HEK293 (cell line): Measurements from ENCODE around the gene VPS13D.

Source experiments
- CTCF ChIA-PET: fragments of 350-600 bp; formaldehyde crosslinking; extraction: SDS; loops from one replicate; lab custom pipeline; 2021; ENCODE audit warnings: antibody characterized with exemption; lab: Yijun Ruan, JAX
- POLR2A ChIA-PET: fragments of 300-600 bp; formaldehyde crosslinking; extraction: SDS; loops from one replicate; lab custom pipeline; 2020; ENCODE audit warnings: antibody characterized with exemption, inconsistent platforms; lab: Yijun Ruan, JAX
- H3K27ac ChIP-seq: fragments of 200-500 bp; sonication (Bioruptor generic); 2 replicates; pipeline ENCODE4 v1.5.1; 2014; ENCODE audit warnings: low read depth, low read length, control low read depth, inconsistent platforms; ENCODE audit errors: extremely low read depth
- H3K36me3 ChIP-seq, 2 experiments: fragments of 200-500 bp in 1 of 2; sonication (Bioruptor generic) in 1 of 2; 1 replicate in 1 of 2; 2 replicates in 1 of 2; pipeline ENCODE4 v1.5.1; 2014 to 2017; ENCODE audit warnings: inconsistent platforms in 2 of 2, low read length in 2 of 2; ENCODE audit not compliant: control insufficient read depth in 2 of 2, insufficient read depth in 1 of 2
- H3K4me1 ChIP-seq: fragments of 200-500 bp; sonication (Bioruptor generic); 2 replicates; pipeline ENCODE4 v1.5.1; 2014; ENCODE audit warnings: mild to moderate bottlenecking, low read length, inconsistent platforms; ENCODE audit not compliant: control insufficient read depth, insufficient read depth
- H3K4me3 ChIP-seq: 2 replicates; pipeline ENCODE4 v1.5.1; 2011; ENCODE audit warnings: low read depth, mild to moderate bottlenecking, control low read depth, low read length, moderate library complexity
- H3K9me3 ChIP-seq: fragments of 200-500 bp; sonication (Bioruptor generic); 2 replicates; pipeline ENCODE4 v1.5.1; 2014; ENCODE audit warnings: low read depth, low read length, inconsistent platforms; ENCODE audit not compliant: control insufficient read depth, insufficient read depth
- REST ChIP-seq: fragments of 450-650 bp; formaldehyde crosslinking; IDR thresholded peaks from 2 replicates; pipeline ENCODE4 v1.5.1; 2016; ENCODE audit warnings: missing biosample characterization, missing genetic modification characterization
- SCRT1 ChIP-seq: fragments of 450-650 bp; formaldehyde crosslinking; IDR thresholded peaks from 2 replicates; pipeline ENCODE4 v1.5.1; 2016; ENCODE audit warnings: missing biosample characterization, missing genetic modification characterization, borderline replicate concordance
- TRIM28 ChIP-seq: IDR thresholded peaks from 2 replicates; pipeline ENCODE4 v1.6.1; 2011; ENCODE audit warnings: low read length, control low read depth, borderline replicate concordance
- ZFP69B ChIP-seq: fragments of 450-650 bp; formaldehyde crosslinking; IDR thresholded peaks from 2 replicates; pipeline ENCODE4 v1.5.1; 2016; ENCODE audit warnings: missing biosample characterization, missing genetic modification characterization
- ZNF112 ChIP-seq: fragments of 450-650 bp; formaldehyde crosslinking; IDR thresholded peaks from 2 replicates; pipeline ENCODE4 v1.5.0; 2017; ENCODE audit warnings: missing biosample characterization, missing genetic modification characterization
- ZNF18 ChIP-seq: fragments of 450-650 bp; formaldehyde crosslinking; IDR thresholded peaks from 2 replicates; pipeline ENCODE4 v1.5.1; 2016; ENCODE audit warnings: missing biosample characterization, missing genetic modification characterization
- ZNF202 ChIP-seq: fragments of 450-650 bp; formaldehyde crosslinking; IDR thresholded peaks from 2 replicates; pipeline ENCODE4 v1.5.1; 2016; ENCODE audit warnings: missing biosample characterization, missing genetic modification characterization, borderline replicate concordance
- ZNF239 ChIP-seq: fragments of 450-650 bp; formaldehyde crosslinking; IDR thresholded peaks from 2 replicates; pipeline ENCODE4 v1.5.1; 2016; ENCODE audit warnings: missing biosample characterization, missing genetic modification characterization
- ZNF248 ChIP-seq: fragments of 450-650 bp; formaldehyde crosslinking; IDR thresholded peaks from 2 replicates; pipeline ENCODE4 v1.5.1; 2017; ENCODE audit warnings: missing biosample characterization, missing genetic modification characterization
- ZNF324 ChIP-seq: fragments of 450-650 bp; formaldehyde crosslinking; IDR thresholded peaks from 2 replicates; pipeline ENCODE4 v1.5.1; 2016; ENCODE audit warnings: missing biosample characterization, missing genetic modification characterization
- ZNF335 ChIP-seq: fragments of 450-650 bp; formaldehyde crosslinking; conservative IDR thresholded peaks from 2 replicates; pipeline ENCODE4 v1.5.1; 2016; ENCODE audit warnings: missing biosample characterization, missing genetic modification characterization
- ZNF501 ChIP-seq: fragments of 450-650 bp; formaldehyde crosslinking; IDR thresholded peaks from 2 replicates; pipeline ENCODE4 v1.5.1; 2016; ENCODE audit warnings: missing biosample characterization, missing genetic modification characterization
- ZNF544 ChIP-seq: fragments of 450-650 bp; formaldehyde crosslinking; IDR thresholded peaks from 2 replicates; pipeline ENCODE4 v1.5.0; 2017; ENCODE audit warnings: missing biosample characterization, missing genetic modification characterization
- ZNF626 ChIP-seq: fragments of 450-650 bp; sonication (Bioruptor Pico); formaldehyde crosslinking; IDR thresholded peaks from 2 replicates; pipeline ENCODE4 v1.5.1; 2018; ENCODE audit warnings: missing biosample characterization, missing genetic modification characterization, inconsistent platforms
- ZNF660 ChIP-seq: fragments of 450-650 bp; IDR thresholded peaks from 2 replicates; pipeline ENCODE4 v1.5.1; 2018; ENCODE audit warnings: missing biosample characterization, mild to moderate bottlenecking, missing genetic modification characterization
- ZNF664 ChIP-seq: fragments of 450-650 bp; formaldehyde crosslinking; IDR thresholded peaks from 2 replicates; pipeline ENCODE4 v1.5.1; 2016; ENCODE audit warnings: missing biosample characterization, missing genetic modification characterization
- ZSCAN30 ChIP-seq: fragments of 450-650 bp; IDR thresholded peaks from 2 replicates; pipeline ENCODE4 v1.5.1; 2018; ENCODE audit warnings: missing biosample characterization, mild to moderate bottlenecking, missing genetic modification characterization, moderate library complexity
- TF ChIP-seq, protein P1 (sequence below): fragments of 450-650 bp; formaldehyde crosslinking; IDR thresholded peaks from 2 replicates; pipeline ENCODE4 v1.5.1; 2016; ENCODE audit warnings: missing biosample characterization, missing genetic modification characterization
- TF ChIP-seq, protein P2 (sequence below): fragments of 450-650 bp; formaldehyde crosslinking; IDR thresholded peaks from 2 replicates; pipeline ENCODE4 v1.5.1; 2016; ENCODE audit warnings: missing biosample characterization, missing genetic modification characterization

Gene VPS13D

GRCh38 chr1:12339811-12340543 lies 110.1 kb downstream of the VPS13D start (continued):
- TF ChIP-seq, protein P1, sequence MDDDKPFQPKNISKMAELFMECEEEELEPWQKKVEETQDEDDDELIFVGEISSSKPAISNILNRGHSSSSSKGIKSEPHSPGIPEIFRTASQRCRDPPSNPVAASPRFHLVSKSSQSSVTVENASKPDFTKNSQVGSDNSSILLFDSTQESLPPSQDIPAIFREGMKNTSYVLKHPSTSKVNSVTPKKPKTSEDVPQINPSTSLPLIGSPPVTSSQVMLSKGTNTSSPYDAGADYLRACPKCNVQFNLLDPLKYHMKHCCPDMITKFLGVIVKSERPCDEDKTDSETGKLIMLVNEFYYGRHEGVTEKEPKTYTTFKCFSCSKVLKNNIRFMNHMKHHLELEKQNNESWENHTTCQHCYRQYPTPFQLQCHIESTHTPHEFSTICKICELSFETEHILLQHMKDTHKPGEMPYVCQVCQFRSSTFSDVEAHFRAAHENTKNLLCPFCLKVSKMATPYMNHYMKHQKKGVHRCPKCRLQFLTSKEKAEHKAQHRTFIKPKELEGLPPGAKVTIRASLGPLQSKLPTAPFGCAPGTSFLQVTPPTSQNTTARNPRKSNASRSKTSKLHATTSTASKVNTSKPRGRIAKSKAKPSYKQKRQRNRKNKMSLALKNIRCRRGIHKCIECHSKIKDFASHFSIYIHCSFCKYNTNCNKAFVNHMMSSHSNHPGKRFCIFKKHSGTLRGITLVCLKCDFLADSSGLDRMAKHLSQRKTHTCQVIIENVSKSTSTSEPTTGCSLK (tag by site-specific recombination) = no peak
- peak; percentile 47 for TF ChIP-seq ZNF335 (tag by site-specific recombination)
- TF ChIP-seq, all 188 proteins: peak for 24

DNA sequence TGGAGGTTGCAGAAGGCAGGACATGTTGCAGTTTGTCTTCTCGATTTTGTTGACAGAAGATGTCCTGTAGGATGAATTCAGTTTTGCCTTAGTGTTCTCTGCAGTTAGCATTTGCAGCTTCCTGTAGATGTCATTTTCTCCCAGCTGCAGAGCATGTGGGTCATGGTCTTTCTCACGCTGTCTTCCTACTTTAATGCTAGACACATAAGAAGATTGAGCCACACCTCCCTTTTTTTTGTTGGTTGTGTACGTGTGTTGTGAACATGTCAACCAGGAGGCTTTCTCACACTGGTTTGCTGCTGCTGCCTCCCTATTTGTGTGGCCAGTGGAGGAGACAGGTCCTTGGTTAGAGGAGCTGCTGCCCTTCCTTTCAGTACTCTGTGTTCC lies 110.7 kb downstream of the VPS13D start:
- Histone ChIP-seq H3K9me3 (no peaks in the 10 kb centered on the region), H3K4me3 (no peak overlapping the region), H3K4me1 (peaks cover 11% of the 10 kb centered on the region; the same call in 1 of the 2 replicates), H3K27ac (peak overlapping the region; percentile 44; the same call in 1 of the 2 replicates), H3K36me3 (peaks cover under 1 to 51% of the 10 kb centered on the region in 2 experiments; a peak in 2 of 3 replicates)
- POLR2A ChIA-PET = no interaction called here
- CTCF ChIA-PET = interaction anchor here (0.5 to 1.7 kb wide), 2 partner anchors 26 to 554 kb away, joined by 4 to 5 read pairs; no protein-coding TSS in a partner anchor
- no peak for TF ChIP-seq ZFP69B (tag by site-specific recombination)
- TF ChIP-seq, protein P2, sequence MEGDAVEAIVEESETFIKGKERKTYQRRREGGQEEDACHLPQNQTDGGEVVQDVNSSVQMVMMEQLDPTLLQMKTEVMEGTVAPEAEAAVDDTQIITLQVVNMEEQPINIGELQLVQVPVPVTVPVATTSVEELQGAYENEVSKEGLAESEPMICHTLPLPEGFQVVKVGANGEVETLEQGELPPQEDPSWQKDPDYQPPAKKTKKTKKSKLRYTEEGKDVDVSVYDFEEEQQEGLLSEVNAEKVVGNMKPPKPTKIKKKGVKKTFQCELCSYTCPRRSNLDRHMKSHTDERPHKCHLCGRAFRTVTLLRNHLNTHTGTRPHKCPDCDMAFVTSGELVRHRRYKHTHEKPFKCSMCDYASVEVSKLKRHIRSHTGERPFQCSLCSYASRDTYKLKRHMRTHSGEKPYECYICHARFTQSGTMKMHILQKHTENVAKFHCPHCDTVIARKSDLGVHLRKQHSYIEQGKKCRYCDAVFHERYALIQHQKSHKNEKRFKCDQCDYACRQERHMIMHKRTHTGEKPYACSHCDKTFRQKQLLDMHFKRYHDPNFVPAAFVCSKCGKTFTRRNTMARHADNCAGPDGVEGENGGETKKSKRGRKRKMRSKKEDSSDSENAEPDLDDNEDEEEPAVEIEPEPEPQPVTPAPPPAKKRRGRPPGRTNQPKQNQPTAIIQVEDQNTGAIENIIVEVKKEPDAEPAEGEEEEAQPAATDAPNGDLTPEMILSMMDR (tag by site-specific recombination) = 0 out of 2 replicates have a peak, but pooled peaks have one; percentile 8

GRCh38 chr1:12341667-12342066 lies 111.8 kb downstream of the VPS13D start:
- TF ChIP-seq ZNF660 (no peak), ZNF626 (tag by site-specific recombination) (no peak), REST (tag by site-specific recombination) (no peak), ZNF324 (tag by site-specific recombination) (no peak), TRIM28 (no peak), ZSCAN30 (tag by site-specific recombination) (no peak), ZNF112 (no peak), ZNF544 (tag by site-specific recombination) (no peak), SCRT1 (no peak), ZNF239 (no peak), ZNF501 (tag by site-specific recombination) (no peak), ZNF664 (tag by site-specific recombination) (no peak), ZNF18 (no peak), ZNF202 (tag by site-specific recombination) (no peak), ZNF248 (tag by site-specific recombination) (no peak)
- TF ChIP-seq, protein P2 (tag by site-specific recombination) = no peak
- Histone ChIP-seq H3K4me1 (peaks cover 11% of the 10 kb centered on the region; the same call in 1 of the 2 replicates), H3K27ac (no peak overlapping the region), H3K4me3 (no peak overlapping the region), H3K36me3 (peaks cover 4 to 51% of the 10 kb centered on the region in 2 experiments; a peak in 2 of 3 replicates), H3K9me3 (no peaks in the 10 kb centered on the region)
- CTCF ChIA-PET = no interaction called here
- POLR2A ChIA-PET = no interaction called here
